Dermis microvascular lymphatic vessel endothelial cell (primary cell): Measurements from ENCODE around the gene PRSS37. TPM values are rescaled to one million over a fixed set of nuclear protein-coding genes. Genes with fewer than 3 reads are reported as not detected.
"Not testable (repeated sequence)": the region's sequence is repeated elsewhere in the genome, so short reads cannot be mapped to it uniquely, and the experiment has no call there.

Experiments
- DNase-seq, 2 donors: peaks; one replicate each; pipeline versions ENCODE4 v3.0.0 to v3.0.0-alpha.2; 2010; ENCODE audit warnings: low read depth in 2 of 2
- total RNA-seq: library from RNA; depleted of rRNA; stranded (reverse); fragments of >200 nt; gene quantifications from 2 replicates; pipeline ENCODE4 v1.2.1, GENCODE V29; 2014

The PRSS37 gene
- not detected in 2 replicates for total RNA-seq

- DNase-seq: no peak
Observed at GRCh38 chr7:141841385-141841784, at the start of gene PRSS37. TSS of gene PRSS37 (minus strand) at chr7:141841485. CDS start at chr7:141841049, 436 bp downstream.

- no peak for DNase-seq
Observed at GRCh38 chr7:141889321-141889720, 48.0 kb upstream of the PRSS37 start.

- DNase-seq: no peak
Observed at GRCh38 chr7:141884539-141885225, 43.4 kb upstream of the PRSS37 start.

GRCh38 chr7:141880960-141881359, 39.7 kb upstream of the PRSS37 start:
- DNase-seq: no peak

- no peak for DNase-seq
Observed at GRCh38 chr7:141877365-141877764, 36.1 kb upstream of the PRSS37 start.

- DNase-seq: no peak
Observed at GRCh38 chr7:141876371-141876770, 35.1 kb upstream of the PRSS37 start.

- no peak for DNase-seq
Observed at GRCh38 chr7:141875453-141875852, 34.2 kb upstream of the PRSS37 start.

- no peak for DNase-seq
Observed at GRCh38 chr7:141874787-141875186, 33.5 kb upstream of the PRSS37 start.

GRCh38 chr7:141872931-141873330, 31.6 kb upstream of the PRSS37 start:
- no peak for DNase-seq

GRCh38 chr7:141866974-141867373, 25.7 kb upstream of the PRSS37 start:
- no peak for DNase-seq

GRCh38 chr7:141864765-141865447, 23.6 kb upstream of the PRSS37 start:
- no peak for DNase-seq

- no peak for DNase-seq
Observed at GRCh38 chr7:141860207-141860606, 18.9 kb upstream of the PRSS37 start.

GRCh38 chr7:141847996-141848395, 6.7 kb upstream of the PRSS37 start:
- no peak for DNase-seq

- no peak for DNase-seq
Observed at GRCh38 chr7:141844256-141844655, 3.0 kb upstream of the PRSS37 start.

GRCh38 chr7:141842904-141843303, 1.6 kb upstream of the PRSS37 start:
- no peak for DNase-seq

GRCh38 chr7:141840708-141841107, 577 bp downstream of the PRSS37 start:
- DNase-seq: no peak

GRCh38 chr7:141839256-141839655, 2.0 kb downstream of the PRSS37 start:
- DNase-seq: no peak

GRCh38 chr7:141838581-141838980, 2.7 kb downstream of the PRSS37 start:
- DNase-seq: no peak

- no peak for DNase-seq
Observed at GRCh38 chr7:141837683-141838082, 3.6 kb downstream of the PRSS37 start.

- not testable (repeated sequence) for DNase-seq
Observed at GRCh38 chr7:141822432-141822831, 18.9 kb downstream of the PRSS37 start.

- no peak for DNase-seq
Observed at GRCh38 chr7:141820067-141820466, 21.2 kb downstream of the PRSS37 start.

- no peak for DNase-seq
Observed at GRCh38 chr7:141792526-141792925, 48.8 kb downstream of the PRSS37 start.

GRCh38 chr7:141789917-141790316, 51.4 kb downstream of the PRSS37 start, which contains the start of gene TAS2R5:
TSS of gene TAS2R5 (plus strand) at chr7:141790217. CDS start at chr7:141790362, 145 bp downstream.
- DNase-seq: no peak
